PC-9 (cell line): ENCODE results near the gene ITGA3. TPM values are rescaled to one million over a fixed set of nuclear protein-coding genes. Genes with fewer than 3 reads are reported as not detected.

Source experiments
- BruUV-seq: library from RNA; stranded (reverse); fragments of 400-500 nt; replicated peaks from 2 replicates; lab custom pipeline; 2021; lab: Mats Ljungman, UMichigan
- CTCF ChIA-PET: fragments of 300-600 bp; sonication (Branson Sonifier 250); formaldehyde crosslinking; loops from one replicate; lab custom pipeline; 2022; ENCODE audit warnings: antibody characterized with exemption; lab: Charles Lee
- POLR2A ChIA-PET: fragments of 300-600 bp; sonication (Branson Sonifier 250); formaldehyde crosslinking; loops from one replicate; lab custom pipeline; 2022; ENCODE audit warnings: antibody characterized with exemption; ENCODE audit not compliant: unreplicated experiment; lab: Charles Lee
- DNase-seq, 2 experiments: peaks; one replicate each; pipeline versions ENCODE4 v3.0.0 to v3.0.0-alpha.2; 2015 to 2022; ENCODE audit warnings: mixed read lengths in 1 of 2
- H2AFZ ChIP-seq: fragments of 200-600 bp; sonication (generic); 2 replicates; pipeline ENCODE4 v1.8.1; 2017; ENCODE audit warnings: antibody characterized with exemption
- H3F3A ChIP-seq: fragments of 200-600 bp; sonication (generic); 2 replicates; pipeline ENCODE4 v1.8.1; 2017; ENCODE audit warnings: antibody characterized with exemption, mild to moderate bottlenecking, low read depth; ENCODE audit not compliant: insufficient read depth
- H3K27ac ChIP-seq: fragments of 200-600 bp; sonication (generic); 2 replicates; pipeline ENCODE4 v1.6.1; 2016; ENCODE audit warnings: mixed run types
- H3K27me3 ChIP-seq: fragments of 200-600 bp; sonication (generic); 2 replicates; pipeline ENCODE4 v1.6.1; 2016; ENCODE audit warnings: low read depth, mixed run types; ENCODE audit not compliant: insufficient read depth
- H3K36me3 ChIP-seq: fragments of 200-600 bp; sonication (generic); 2 replicates; pipeline ENCODE4 v1.6.1; 2016; ENCODE audit warnings: low read depth, mixed run types
- H3K4me1 ChIP-seq: fragments of 200-600 bp; sonication (generic); replicated peaks from 2 replicates; pipeline ENCODE4 v1.6.1; 2016; ENCODE audit warnings: mixed run types; ENCODE audit not compliant: insufficient read depth
- H3K4me2 ChIP-seq: fragments of 200-600 bp; sonication (generic); 2 replicates; pipeline ENCODE4 v1.6.1; 2017; ENCODE audit warnings: mixed run types
- H3K4me3 ChIP-seq: fragments of 200-600 bp; sonication (generic); 2 replicates; pipeline ENCODE4 v1.6.1; 2016; ENCODE audit warnings: mixed run types
- H3K79me2 ChIP-seq: fragments of 200-600 bp; sonication (generic); 2 replicates; pipeline ENCODE4 v1.6.1; 2017; ENCODE audit warnings: low read depth, mixed run types
- H3K9me2 ChIP-seq: fragments of 200-600 bp; sonication (generic); 2 replicates; pipeline ENCODE4 v1.8.1; 2017; ENCODE audit warnings: mild to moderate bottlenecking; ENCODE audit not compliant: insufficient read depth
- H3K9me3 ChIP-seq: fragments of 200-600 bp; sonication (generic); 2 replicates; pipeline ENCODE4 v1.8.1; 2016; ENCODE audit warnings: low read depth; ENCODE audit not compliant: insufficient read depth
- H4K20me1 ChIP-seq: fragments of 200-600 bp; sonication (generic); 2 replicates; pipeline ENCODE4 v1.8.1; 2017; ENCODE audit not compliant: insufficient read depth
- EZH2 ChIP-seq: fragments of 200-600 bp; sonication (generic); IDR thresholded peaks from 2 replicates; pipeline ENCODE4 v1.8.0; 2017; ENCODE audit warnings: antibody characterized with exemption, low read depth
- intact Hi-C: fragments of 100-400 bp; cut with micrococcal nuclease; formaldehyde crosslinking; loops from one replicate; pipeline ENCODE4 v1.10.0; 2022; ENCODE audit not compliant: unreplicated experiment
- total RNA-seq: library from RNA; stranded (reverse); gene quantifications from 2 replicates; pipeline ENCODE4 v1.2.3, GENCODE V29; 2021
- TF ChIP-seq, protein P1 (sequence below): fragments of 200-600 bp; sonication (generic); conservative IDR thresholded peaks from 2 replicates; pipeline ENCODE4 v1.6.1; 2017; ENCODE audit warnings: mixed run types, antibody characterized with exemption, mild to moderate bottlenecking, moderate library complexity

ITGA3 gene
- total RNA-seq, 1 experiment from 2014 or later: 291 TPM

DNA sequence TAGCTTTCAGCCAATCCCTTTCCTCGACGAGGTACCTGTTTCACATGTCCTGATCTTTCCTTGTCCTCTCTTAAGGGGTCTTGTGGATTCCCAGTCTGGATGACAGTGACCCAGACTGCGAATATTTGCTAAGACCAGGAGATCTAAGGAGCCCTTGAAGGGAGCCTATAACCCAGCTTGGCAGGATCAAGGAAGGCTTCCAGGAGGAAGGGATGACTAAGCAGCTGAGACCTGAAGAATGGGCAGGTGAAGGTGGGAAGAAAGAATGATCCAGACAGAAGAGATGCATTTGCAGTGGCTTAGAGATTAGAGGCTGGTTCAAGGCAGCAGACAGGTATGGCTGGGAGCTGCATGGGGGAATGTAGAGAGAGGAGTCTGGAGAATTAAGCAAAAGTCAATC lies 37.3 kb downstream of the ITGA3 start:
- no TSS peak for BruUV-seq
- Histone ChIP-seq H3K4me2 (no peak overlapping the region), H4K20me1 (peaks cover 31% of the 10 kb centered on the region), H3K4me3 (no peak overlapping the region), H3F3A (peaks cover 63% of the 10 kb centered on the region), H3K27ac (peak overlapping the region; percentile 12), H2AFZ (no peak overlapping the region), H3K79me2 (peaks cover 6% of the 10 kb centered on the region; the same call in 1 of the 2 replicates), H3K36me3 (peaks cover 19% of the 10 kb centered on the region), H3K9me3 (no peaks in the 10 kb centered on the region), H3K4me1 (peaks cover 14% of the 10 kb centered on the region), H3K9me2 (no peaks in the 10 kb centered on the region), H3K27me3 (no peaks in the 10 kb centered on the region)
- POLR2A ChIA-PET: no interaction called here
- DNase-seq: peak in 1 of 2 experiments; percentile 37
- CTCF ChIA-PET: interaction anchor here (0.9 to 1.6 kb wide), 2 partner anchors 15 to 33 kb away, joined by 5 to 9 read pairs; no protein-coding TSS in a partner anchor
- intact Hi-C loops: loop anchor here (10.0 kb wide), 1 partner anchor 382 kb away; the partner anchor contains the start of gene RSAD1
- TF ChIP-seq, protein P1, sequence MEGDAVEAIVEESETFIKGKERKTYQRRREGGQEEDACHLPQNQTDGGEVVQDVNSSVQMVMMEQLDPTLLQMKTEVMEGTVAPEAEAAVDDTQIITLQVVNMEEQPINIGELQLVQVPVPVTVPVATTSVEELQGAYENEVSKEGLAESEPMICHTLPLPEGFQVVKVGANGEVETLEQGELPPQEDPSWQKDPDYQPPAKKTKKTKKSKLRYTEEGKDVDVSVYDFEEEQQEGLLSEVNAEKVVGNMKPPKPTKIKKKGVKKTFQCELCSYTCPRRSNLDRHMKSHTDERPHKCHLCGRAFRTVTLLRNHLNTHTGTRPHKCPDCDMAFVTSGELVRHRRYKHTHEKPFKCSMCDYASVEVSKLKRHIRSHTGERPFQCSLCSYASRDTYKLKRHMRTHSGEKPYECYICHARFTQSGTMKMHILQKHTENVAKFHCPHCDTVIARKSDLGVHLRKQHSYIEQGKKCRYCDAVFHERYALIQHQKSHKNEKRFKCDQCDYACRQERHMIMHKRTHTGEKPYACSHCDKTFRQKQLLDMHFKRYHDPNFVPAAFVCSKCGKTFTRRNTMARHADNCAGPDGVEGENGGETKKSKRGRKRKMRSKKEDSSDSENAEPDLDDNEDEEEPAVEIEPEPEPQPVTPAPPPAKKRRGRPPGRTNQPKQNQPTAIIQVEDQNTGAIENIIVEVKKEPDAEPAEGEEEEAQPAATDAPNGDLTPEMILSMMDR: no peak
- no peak for TF ChIP-seq EZH2

DNA sequence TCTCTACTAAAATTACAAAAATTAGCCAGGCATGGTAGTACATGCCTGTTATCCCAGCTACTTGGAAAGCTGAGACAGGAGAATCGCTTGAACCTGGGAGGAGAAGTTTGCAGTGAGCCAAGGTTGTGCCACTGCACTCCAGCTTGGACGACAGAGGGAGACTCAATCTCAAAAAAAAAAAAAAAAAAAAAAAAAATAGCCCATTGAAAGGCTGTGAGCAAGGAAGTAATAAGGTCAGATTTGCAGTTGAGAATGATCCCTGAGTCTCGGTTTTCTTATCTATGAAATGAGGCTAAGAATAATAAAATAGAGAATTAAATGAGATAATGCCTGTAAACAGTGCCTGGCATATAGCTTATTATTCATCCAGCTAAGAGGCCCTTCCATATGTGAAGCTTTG lies 37.9 kb downstream of the ITGA3 start:
- H3K4me2 ChIP-seq: peak overlapping the region; percentile 94

DNA sequence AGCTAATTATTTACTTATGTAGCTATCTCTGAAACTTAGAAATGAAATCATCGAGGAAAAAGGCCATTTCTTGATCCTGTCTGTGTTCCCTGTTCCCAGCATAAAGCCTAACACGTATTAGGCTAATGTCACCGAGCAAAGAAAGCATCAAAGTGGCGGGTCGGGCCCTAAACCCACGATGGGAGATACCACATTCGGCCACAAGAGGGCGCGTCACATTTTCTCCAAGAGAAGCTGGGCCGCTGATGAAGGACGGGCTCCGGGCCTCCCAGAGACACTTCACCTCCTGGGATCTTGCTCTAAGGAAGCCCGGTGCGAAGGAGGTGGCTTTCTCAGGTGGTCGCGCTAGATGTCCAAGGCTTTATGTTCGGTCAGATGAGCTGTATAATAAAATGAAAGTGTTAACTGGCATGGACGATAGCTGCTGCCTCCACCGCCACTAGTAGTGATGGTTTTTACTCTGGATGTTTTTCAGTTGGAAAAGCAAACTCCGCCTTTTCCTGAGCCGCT lies 38.4 kb downstream of the ITGA3 start:
- intact Hi-C loops: loop anchor here (1.0 to 10.0 kb wide), 6 partner anchors 39 to 381 kb away; partner anchors contain the start of gene RSAD1
- no peaks in the 10 kb centered on the region for H3K9me2 ChIP-seq
- peak overlapping the region; percentile 12; the same call in 1 of the 2 replicates for H3K27ac ChIP-seq
- DNase-seq: peak; percentile 77 to 87
- peak overlapping the region; percentile 88 for H3K4me3 ChIP-seq
- no peaks in the 10 kb centered on the region for H3K9me3 ChIP-seq
- no TSS peak for BruUV-seq
- no peaks in the 10 kb centered on the region for H3K27me3 ChIP-seq
- H4K20me1 ChIP-seq: peaks cover 21% of the 10 kb centered on the region
- H2AFZ ChIP-seq: peak overlapping the region; percentile 64
- peaks cover 9% of the 10 kb centered on the region for H3K36me3 ChIP-seq
- H3K4me2 ChIP-seq: peak overlapping the region; percentile 94
- ChIA-PET POLR2A (interaction anchor here (0.6 kb wide), 1 partner anchor 181 kb away, joined by 7 read pairs; no protein-coding TSS in a partner anchor), CTCF (interaction anchor here (0.6 to 1.6 kb wide), 10 partner anchors 14 to 1305 kb away, joined by 3 to 22 read pairs (median 4); partner anchors contain the start of gene ITGA3)
- TF ChIP-seq EZH2: no peak
- TF ChIP-seq, protein P1: peak; percentile 95
- peaks cover 55% of the 10 kb centered on the region for H3F3A ChIP-seq
- peaks cover 6% of the 10 kb centered on the region; the same call in 1 of the 2 replicates for H3K79me2 ChIP-seq
- peaks cover 14% of the 10 kb centered on the region for H3K4me1 ChIP-seq

More for the DNA sequence above, 37.9 kb downstream of the ITGA3 start:
- DNase-seq: no peak
- Histone ChIP-seq H3K9me3 (no peaks in the 10 kb centered on the region), H3K27ac (peak overlapping the region; percentile 12; the same call in 1 of the 2 replicates), H3K36me3 (peaks cover 14% of the 10 kb centered on the region), H3F3A (peaks cover 58% of the 10 kb centered on the region), H3K79me2 (peaks cover 6% of the 10 kb centered on the region; the same call in 1 of the 2 replicates), H4K20me1 (peaks cover 26% of the 10 kb centered on the region), H3K4me1 (peaks cover 14% of the 10 kb centered on the region), H3K9me2 (no peaks in the 10 kb centered on the region), H3K27me3 (no peaks in the 10 kb centered on the region), H2AFZ (no peak overlapping the region), H3K4me3 (no peak overlapping the region; the same call in 1 of the 2 replicates)
- ChIA-PET POLR2A (interaction anchor here (0.6 kb wide), 1 partner anchor 181 kb away, joined by 7 read pairs; no protein-coding TSS in a partner anchor), CTCF (interaction anchor here (0.5 to 1.6 kb wide), 10 partner anchors 14 to 1304 kb away, joined by 3 to 22 read pairs (median 4); partner anchors contain the start of gene ITGA3)
- TF ChIP-seq, protein P1: no peak
- no peak for TF ChIP-seq EZH2
- intact Hi-C loops: loop anchor here (1.0 to 10.0 kb wide), 6 partner anchors 39 to 381 kb away; partner anchors contain the start of gene RSAD1
- BruUV-seq: no TSS peak
